Naive thymus-derived CD4-positive, alpha-beta T cell (primary cell): ENCODE data around the gene NEUROD4. TPM values are rescaled to one million over a fixed set of nuclear protein-coding genes. Genes with fewer than 3 reads are reported as not detected.

Experiments used
- ATAC-seq: fragments of 150-1000 bp; cut with Tn5 transposase; 2 replicates; pipeline ENCODE4 v1.10.0; 2021; ENCODE audit warnings: mild to moderate bottlenecking, moderate library complexity
- CTCF ChIA-PET: fragments of 350-600 bp; sonication (Branson Sonifier 250); formaldehyde crosslinking; loops from one replicate; lab custom pipeline; 2021; ENCODE audit warnings: antibody characterized with exemption; lab: Charles Lee
- POLR2A ChIA-PET: fragments of 350-600 bp; sonication (Branson Sonifier 250); formaldehyde crosslinking; loops from one replicate; lab custom pipeline; 2021; ENCODE audit warnings: antibody characterized with exemption, inconsistent platforms; lab: Charles Lee
- DNase-seq, 9 donors: peaks; one replicate each; pipeline versions ENCODE4 v3.0.0 to v3.0.0-alpha.2; 2020 to 2022; ENCODE audit warnings: mixed read lengths in 1 of 9
- H3K27ac ChIP-seq: one replicate; pipeline ENCODE4 v1.7.0; 2013; ENCODE audit warnings: mild to moderate bottlenecking, low read depth, low read length, moderate library complexity
- H3K27me3 ChIP-seq, 2 donors: one replicate each; pipeline ENCODE4 v1.7.0; 2013; ENCODE audit warnings: low read length in 2 of 2, mild to moderate bottlenecking in 2 of 2, moderate library complexity in 2 of 2; ENCODE audit not compliant: control insufficient read depth in 2 of 2, insufficient read depth in 2 of 2
- H3K36me3 ChIP-seq, 3 experiments: 1 replicate in 2 of 3; 2 replicates in 1 of 3; pipeline ENCODE4 v1.7.0; 2013; ENCODE audit warnings: low read length in 3 of 3, mild to moderate bottlenecking in 3 of 3, moderate library complexity in 1 of 3; ENCODE audit not compliant: insufficient read depth in 3 of 3, control insufficient read depth in 2 of 3
- H3K4me1 ChIP-seq, 2 donors: one replicate each; pipeline ENCODE4 v1.7.0; 2013; ENCODE audit warnings: low read length in 2 of 2, mild to moderate bottlenecking in 2 of 2, moderate library complexity in 1 of 2; ENCODE audit not compliant: control insufficient read depth in 2 of 2, insufficient read depth in 2 of 2
- H3K4me3 ChIP-seq: 2 replicates; pipeline ENCODE4 v1.7.0; 2013; ENCODE audit warnings: mild to moderate bottlenecking, low read length
- H3K9me3 ChIP-seq, 3 experiments: 1 replicate in 2 of 3; 2 replicates in 1 of 3; pipeline ENCODE4 v1.7.0; 2013; ENCODE audit warnings: low read length in 3 of 3; ENCODE audit not compliant: control insufficient read depth in 2 of 3
- H3K27ac Mint-ChIP-seq, 9 donors: one replicate each; pipeline ENCODE4 v1.8.0; 2020 to 2022; ENCODE audit warnings: mixed read lengths in 9 of 9, mild to moderate bottlenecking in 8 of 9, moderate library complexity in 5 of 9, inconsistent platforms in 2 of 9
- H3K27me3 Mint-ChIP-seq, 5 donors: one replicate each; pipeline ENCODE4 v1.8.0; 2021 to 2022; ENCODE audit warnings: mixed read lengths in 5 of 5, mild to moderate bottlenecking in 1 of 5
- H3K36me3 Mint-ChIP-seq, 5 donors: one replicate each; pipeline ENCODE4 v1.8.0; 2020 to 2022; ENCODE audit warnings: mixed read lengths in 5 of 5, mild to moderate bottlenecking in 3 of 5, inconsistent platforms in 1 of 5
- H3K4me1 Mint-ChIP-seq, 7 donors: one replicate each; pipeline ENCODE4 v1.8.0; 2020 to 2022; ENCODE audit warnings: mixed read lengths in 7 of 7, mild to moderate bottlenecking in 3 of 7, inconsistent platforms in 1 of 7
- H3K4me3 Mint-ChIP-seq, 10 donors: one replicate each; pipeline ENCODE4 v1.8.0; 2020 to 2022; ENCODE audit warnings: mild to moderate bottlenecking in 10 of 10, mixed read lengths in 10 of 10, moderate library complexity in 6 of 10, inconsistent platforms in 2 of 10
- H3K9me3 Mint-ChIP-seq, 11 donors: one replicate each; pipeline ENCODE4 v1.8.0; 2020 to 2022; ENCODE audit warnings: mixed read lengths in 11 of 11, mild to moderate bottlenecking in 4 of 11, inconsistent platforms in 1 of 11, moderate library complexity in 1 of 11
- intact Hi-C, 2 donors: fragments of 100-400 bp; cut with micrococcal nuclease; formaldehyde crosslinking; loops; one replicate each; pipeline ENCODE4 v1.15.1; 2023
- polyA plus RNA-seq, 2 donors: library from polyadenylated mRNA; unstranded; fragments of 300-500 nt; fragmentation: Illumina TruSeq; gene quantifications; one replicate each; pipeline ENCODE4 v1.2.3, GENCODE V29; 2021
- total RNA-seq, 6 experiments: library from RNA in 5 of 6; stranded (reverse) in 5 of 6; gene quantifications; 1 replicate in 5 of 6; 2 replicates in 1 of 6; pipeline ENCODE4 v1.2.3 and lab custom pipeline; 2021 to 2026

Gene NEUROD4
- total and polyA plus RNA-seq, 7 experiments from 2014 or later = 0.11 TPM; not detected in 6

GRCh38 chr12:55017416-55017925 lies 2.3 kb upstream of the NEUROD4 start:
- H3K4me3 Mint-ChIP-seq = no peak overlapping the region
- ATAC-seq (no peak), DNase-seq (no peak)
- no peak overlapping the region for H3K27ac ChIP-seq
- H3K9me3 ChIP-seq = no peaks in the 10 kb centered on the region
- H3K27me3 Mint-ChIP-seq = peaks cover 32 to 59% (median 36%) of the 10 kb centered on the region in 5 donors
- H3K36me3 Mint-ChIP-seq = peaks cover 0 to 14% (median 8%) of the 10 kb centered on the region in 5 donors
- H3K4me1 Mint-ChIP-seq = peaks cover 6 to 9% (median 7%) of the 10 kb centered on the region in 7 donors
- H3K27ac Mint-ChIP-seq = no peak overlapping the region
- no peaks in the 10 kb centered on the region for H3K27me3 ChIP-seq
- intact Hi-C loops = no loop called here
- H3K9me3 Mint-ChIP-seq = peaks cover 0 to 20% (median 6%) of the 10 kb centered on the region in 11 donors
- no peaks in the 10 kb centered on the region for H3K36me3 ChIP-seq
- no peak overlapping the region for H3K4me3 ChIP-seq
- ChIA-PET CTCF (interaction anchor here (1.2 kb wide), 1 partner anchor 24 kb away, joined by 4 read pairs; no protein-coding TSS in a partner anchor), POLR2A (no interaction called here)
- peaks cover 0 to 4% of the 10 kb centered on the region in 2 donors for H3K4me1 ChIP-seq

- no peak overlapping the region for H3K4me3 Mint-ChIP-seq
- H3K36me3 ChIP-seq = no peaks in the 10 kb centered on the region
- ATAC-seq = no peak
- H3K9me3 Mint-ChIP-seq = peaks cover 0 to 2% (median 0%) of the 10 kb centered on the region in 11 donors
- H3K36me3 Mint-ChIP-seq = peaks cover 0 to 10% (median 3%) of the 10 kb centered on the region in 5 donors
- H3K27ac ChIP-seq = no peak overlapping the region
- peaks cover 4 to 7% (median 5%) of the 10 kb centered on the region in 7 donors for H3K4me1 Mint-ChIP-seq
- peaks cover 0 to 4% of the 10 kb centered on the region in 2 donors for H3K4me1 ChIP-seq
- no peaks in the 10 kb centered on the region for H3K9me3 ChIP-seq
- POLR2A ChIA-PET = no interaction called here
- H3K27me3 ChIP-seq = peaks cover 0 to 4% of the 10 kb centered on the region in 2 donors
- peaks cover 28 to 52% (median 39%) of the 10 kb centered on the region in 5 donors for H3K27me3 Mint-ChIP-seq
- intact Hi-C loops = no loop called here
- CTCF ChIA-PET = interaction anchor here (0.7 to 1.2 kb wide), 3 partner anchors 44 to 94 kb away, joined by 3 to 6 read pairs (median 4); no protein-coding TSS in a partner anchor
- H3K4me3 ChIP-seq = no peak overlapping the region
- H3K27ac Mint-ChIP-seq = no peak overlapping the region
- no peak for DNase-seq
Measured at GRCh38 chr12:55024575-55024974, 4.8 kb downstream of the NEUROD4 start.

- H3K27ac Mint-ChIP-seq = no peak overlapping the region
- Histone ChIP-seq H3K36me3 (no peaks in the 10 kb centered on the region), H3K4me1 (no peaks in the 10 kb centered on the region), H3K4me3 (no peak overlapping the region), H3K9me3 (no peaks in the 10 kb centered on the region), H3K27ac (no peak overlapping the region), H3K27me3 (peaks cover 0 to 4% of the 10 kb centered on the region in 2 donors)
- H3K4me3 Mint-ChIP-seq = no peak overlapping the region
- ChIA-PET CTCF (interaction anchor here (0.9 kb wide), 1 partner anchor 43 kb away, joined by 4 read pairs; no protein-coding TSS in a partner anchor), POLR2A (no interaction called here)
- peaks cover 0 to 10% (median 0%) of the 10 kb centered on the region in 5 donors for H3K36me3 Mint-ChIP-seq
- intact Hi-C loops = no loop called here
- peaks cover 19 to 48% (median 34%) of the 10 kb centered on the region in 5 donors for H3K27me3 Mint-ChIP-seq
- no peak for DNase-seq
- ATAC-seq = no peak
- no peaks in the 10 kb centered on the region for H3K4me1 Mint-ChIP-seq
- no peaks in the 10 kb centered on the region for H3K9me3 Mint-ChIP-seq
Measured at GRCh38 chr12:55025508-55025907, 5.7 kb downstream of the NEUROD4 start.

GRCh38 chr12:55034218-55034617 lies 14.4 kb downstream of the NEUROD4 start:
- no peak overlapping the region for H3K27ac ChIP-seq
- no peaks in the 10 kb centered on the region for H3K9me3 ChIP-seq
- peaks cover 0 to 23% (median 0%) of the 10 kb centered on the region in 5 donors for H3K27me3 Mint-ChIP-seq
- ChIA-PET POLR2A (interaction anchor here (0.6 to 1.7 kb wide), 5 partner anchors 8 to 108 kb away, joined by 3 to 4 read pairs (median 4); no protein-coding TSS in a partner anchor), CTCF (interaction anchor here (1.0 to 3.7 kb wide), 3 partner anchors 34 to 42 kb away, joined by 4 to 13 read pairs (median 11); no protein-coding TSS in a partner anchor)
- DNase-seq (no peak), ATAC-seq (no peak)
- peaks cover 17 to 55% (median 53%) of the 10 kb centered on the region in 7 donors for H3K4me1 Mint-ChIP-seq
- H3K27me3 ChIP-seq = no peaks in the 10 kb centered on the region
- peaks cover 15 to 43% of the 10 kb centered on the region in 2 donors for H3K4me1 ChIP-seq
- no peak overlapping the region for H3K27ac Mint-ChIP-seq
- H3K4me3 Mint-ChIP-seq = peak overlapping the region in 2 of 10 donors; percentile 17 to 84
- H3K9me3 Mint-ChIP-seq = peaks cover 0 to 12% (median 0%) of the 10 kb centered on the region in 11 donors
- H3K36me3 Mint-ChIP-seq = peaks cover 0 to 4% (median 3%) of the 10 kb centered on the region in 5 donors
- H3K4me3 ChIP-seq = no peak overlapping the region
- H3K36me3 ChIP-seq = no peaks in the 10 kb centered on the region
- intact Hi-C loops = loop anchor here in 1 of 2 donors (2.0 kb wide), 1 partner anchor 39 kb away; no protein-coding TSS in a partner anchor

- peaks cover 15 to 46% of the 10 kb centered on the region in 2 donors for H3K4me1 ChIP-seq
- no peaks in the 10 kb centered on the region for H3K27me3 ChIP-seq
- POLR2A ChIA-PET = interaction anchor here (1.0 to 1.9 kb wide), 7 partner anchors 32 to 756 kb away, joined by 3 to 12 read pairs (median 3); partner anchors contain the start of genes CBX5, HNRNPA1 and TESPA1
- H3K9me3 Mint-ChIP-seq = peaks cover 0 to 12% (median 0%) of the 10 kb centered on the region in 11 donors
- H3K9me3 ChIP-seq = no peaks in the 10 kb centered on the region
- peak overlapping the region in 8 of 9 donors; percentile 76 to 90 (median 81) for H3K27ac Mint-ChIP-seq
- ATAC-seq = peak; percentile 44
- peaks cover 0 to 4% (median 3%) of the 10 kb centered on the region in 5 donors for H3K36me3 Mint-ChIP-seq
- H3K27me3 Mint-ChIP-seq = peaks cover 0 to 27% (median 0%) of the 10 kb centered on the region in 5 donors
- H3K36me3 ChIP-seq = no peaks in the 10 kb centered on the region
- no peak overlapping the region for H3K27ac ChIP-seq
- peak in 5 of 9 donors; percentile 27 to 39 (median 29) for DNase-seq
- peaks cover 17 to 66% (median 64%) of the 10 kb centered on the region in 7 donors for H3K4me1 Mint-ChIP-seq
- peak overlapping the region; percentile 31 to 87 (median 76) for H3K4me3 Mint-ChIP-seq
- CTCF ChIA-PET = interaction anchor here (1.1 to 3.7 kb wide), 5 partner anchors 32 to 43 kb away, joined by 4 to 15 read pairs (median 7); no protein-coding TSS in a partner anchor
- intact Hi-C loops = loop anchor here in 1 of 2 donors (1.0 to 2.0 kb wide), 2 partner anchors 44 to 52 kb away; partner anchors contain the start of gene TESPA1
- H3K4me3 ChIP-seq = peak overlapping the region; percentile 38
Measured at GRCh38 chr12:55036326-55037115, 16.7 kb downstream of the NEUROD4 start.
